CD4-positive, alpha-beta T cell (primary cell): Measurements from ENCODE around the gene PDXK. TPM values are rescaled to one million over a fixed set of nuclear protein-coding genes. Genes with fewer than 3 reads are reported as not detected.

Source experiments
- ATAC-seq: fragments of 200-7000 bp; cut with Tn5 transposase; one replicate; pipeline ENCODE4 v1.10.0; 2022; ENCODE audit warnings: mild to moderate bottlenecking; ENCODE audit not compliant: poor library complexity
- CTCF ChIA-PET: fragments of 350-600 bp; sonication (Branson Sonifier 250); formaldehyde crosslinking; loops from one replicate; lab custom pipeline; 2021; ENCODE audit warnings: antibody characterized with exemption, inconsistent platforms; lab: Charles Lee
- POLR2A ChIA-PET: fragments of 350-600 bp; sonication (Branson Sonifier 250); formaldehyde crosslinking; loops from one replicate; lab custom pipeline; 2021; ENCODE audit warnings: antibody characterized with exemption, inconsistent platforms; lab: Charles Lee
- DNase-seq, 14 experiments: peaks; one replicate each; pipeline ENCODE4 v3.0.0-alpha.2; 2013 to 2020; ENCODE audit warnings: mixed read lengths in 2 of 14
- H3K27ac ChIP-seq, 2 donors: one replicate each; pipeline versions ENCODE4 v1.5.1 to v1.7.0; 2013; ENCODE audit warnings: low read length in 2 of 2, low read depth in 1 of 2, mild to moderate bottlenecking in 1 of 2
- H3K27me3 ChIP-seq, 2 experiments: 1 replicate in 1 of 2; 2 replicates in 1 of 2; pipeline versions ENCODE4 v1.6.1 to v1.7.0; 2013; ENCODE audit warnings: low read length in 2 of 2, control low read depth in 1 of 2, mild to moderate bottlenecking in 1 of 2, moderate library complexity in 1 of 2; ENCODE audit not compliant: insufficient read depth in 2 of 2, control insufficient read depth in 1 of 2
- H3K36me3 ChIP-seq: one replicate; pipeline ENCODE4 v1.6.1; 2013; ENCODE audit warnings: low read length, control low read depth; ENCODE audit not compliant: insufficient read depth
- H3K4me1 ChIP-seq: one replicate; pipeline ENCODE4 v1.6.1; 2013; ENCODE audit warnings: low read length, control low read depth; ENCODE audit not compliant: insufficient read depth
- H3K4me3 ChIP-seq: one replicate; pipeline ENCODE4 v1.5.1; 2013; ENCODE audit warnings: mild to moderate bottlenecking, low read length, moderate library complexity
- H3K9me3 ChIP-seq, 2 experiments: 1 replicate in 1 of 2; 2 replicates in 1 of 2; pipeline versions ENCODE4 v1.6.1 to v1.7.0; 2013; ENCODE audit warnings: low read length in 2 of 2, mild to moderate bottlenecking in 2 of 2, control low read depth in 1 of 2, moderate library complexity in 1 of 2; ENCODE audit not compliant: control insufficient read depth in 1 of 2, insufficient read depth in 1 of 2
- H3K27ac Mint-ChIP-seq: one replicate; pipeline ENCODE4 v1.8.0; 2020; ENCODE audit warnings: mixed read lengths
- H3K27me3 Mint-ChIP-seq: one replicate; pipeline ENCODE4 v1.8.0; 2021; ENCODE audit warnings: mixed read lengths
- H3K36me3 Mint-ChIP-seq: one replicate; pipeline ENCODE4 v1.8.0; 2021; ENCODE audit warnings: low read depth, mixed read lengths
- H3K4me1 Mint-ChIP-seq: one replicate; pipeline ENCODE4 v1.8.0; 2021; ENCODE audit warnings: low read depth, mixed read lengths
- H3K4me3 Mint-ChIP-seq: one replicate; pipeline ENCODE4 v1.8.0; 2020; ENCODE audit warnings: mild to moderate bottlenecking, mixed read lengths
- H3K9me3 Mint-ChIP-seq: one replicate; pipeline ENCODE4 v1.8.0; 2020; ENCODE audit warnings: mixed read lengths
- CTCF ChIP-seq: fragments of 200-600 bp; IDR thresholded peaks from one replicate; pipeline ENCODE4 v1.8.0; 2022; ENCODE audit warnings: antibody characterized with exemption, mild to moderate bottlenecking
- intact Hi-C, 2 experiments: fragments of 100-400 bp; cut with DNase I in 1 of 2; cut with micrococcal nuclease in 1 of 2; formaldehyde crosslinking; loops; one replicate each; pipeline versions ENCODE4 v1.15.1 to v1.9.0; 2023 to 2025; cut with DNase I, micrococcal nuclease
- total RNA-seq, 174 experiments: library from RNA in 2 of 174; stranded (reverse) in 2 of 174; gene quantifications; one replicate each; pipeline ENCODE4 v1.2.3 and lab custom pipeline; 2021 to 2026

PDXK gene
- total RNA-seq, 2 experiments from 2014 or later, result 74.8 to 77.0 TPM

- no peaks in the 10 kb centered on the region for H3K27me3 Mint-ChIP-seq
- H3K4me3 ChIP-seq, result no peak overlapping the region
- TF ChIP-seq CTCF, result no peak
- H3K36me3 ChIP-seq, result peaks cover 14% of the 10 kb centered on the region
- ChIA-PET CTCF (no interaction called here), POLR2A (no interaction called here)
- DNase-seq, result no peak
- peaks cover 29% of the 10 kb centered on the region for H3K4me1 Mint-ChIP-seq
- no peak overlapping the region for H3K27ac ChIP-seq
- H3K4me1 ChIP-seq, result peaks cover 33% of the 10 kb centered on the region
- intact Hi-C loops, result no loop called here
- peaks cover 0 to 4% of the 10 kb centered on the region in 2 experiments for H3K9me3 ChIP-seq
- H3K9me3 Mint-ChIP-seq, result no peaks in the 10 kb centered on the region
- ATAC-seq, result no peak
- H3K36me3 Mint-ChIP-seq, result peaks cover 28% of the 10 kb centered on the region
- no peak overlapping the region for H3K27ac Mint-ChIP-seq
- no peaks in the 10 kb centered on the region for H3K27me3 ChIP-seq
- no peak overlapping the region for H3K4me3 Mint-ChIP-seq
Measured at GRCh38 chr21:43737158-43737950, 18.4 kb downstream of the PDXK start.

GRCh38 chr21:43739621-43740435, 20.9 kb downstream of the PDXK start:
- TF ChIP-seq CTCF, result no peak
- intact Hi-C loops, result loop anchor here in 1 of 2 experiments (10.0 kb wide), 1 partner anchor 55 kb away; no protein-coding TSS in a partner anchor
- Histone ChIP-seq H3K36me3 (peaks cover 31% of the 10 kb centered on the region), H3K27ac (no peak overlapping the region), H3K9me3 (peaks cover 0 to 4% of the 10 kb centered on the region in 2 experiments), H3K27me3 (no peaks in the 10 kb centered on the region), H3K4me3 (no peak overlapping the region), H3K4me1 (peaks cover 10% of the 10 kb centered on the region)
- CTCF ChIA-PET, result no interaction called here
- POLR2A ChIA-PET, result no interaction called here
- ATAC-seq (peak; percentile 21), DNase-seq (peak in 1 of 14 experiments; percentile 37)
- Mint-ChIP-seq H3K27ac (peak overlapping the region; percentile 83), H3K36me3 (peaks cover 34% of the 10 kb centered on the region), H3K9me3 (no peaks in the 10 kb centered on the region), H3K4me3 (no peak overlapping the region), H3K4me1 (peaks cover 12% of the 10 kb centered on the region), H3K27me3 (no peaks in the 10 kb centered on the region)

GRCh38 chr21:43740497-43741156, 21.7 kb downstream of the PDXK start:
- Histone ChIP-seq H3K9me3 (peaks cover 0 to 4% of the 10 kb centered on the region in 2 experiments), H3K27ac (no peak overlapping the region), H3K4me1 (peaks cover 3% of the 10 kb centered on the region), H3K36me3 (peaks cover 36% of the 10 kb centered on the region), H3K27me3 (no peaks in the 10 kb centered on the region), H3K4me3 (no peak overlapping the region)
- ChIA-PET POLR2A (no interaction called here), CTCF (no interaction called here)
- ATAC-seq, result peak; percentile 48
- no peaks in the 10 kb centered on the region for H3K9me3 Mint-ChIP-seq
- peak overlapping the region; percentile 65 for H3K4me3 Mint-ChIP-seq
- no peak for TF ChIP-seq CTCF
- H3K27ac Mint-ChIP-seq, result peak overlapping the region; percentile 83
- peak in 2 of 14 experiments; percentile 75 to 81 for DNase-seq
- H3K27me3 Mint-ChIP-seq, result no peaks in the 10 kb centered on the region
- H3K36me3 Mint-ChIP-seq, result peaks cover 36% of the 10 kb centered on the region
- intact Hi-C loops, result loop anchor here in 1 of 2 experiments (10.0 kb wide), 1 partner anchor 56 kb away; no protein-coding TSS in a partner anchor
- peaks cover 12% of the 10 kb centered on the region for H3K4me1 Mint-ChIP-seq
